ENCODE measurements around the gene VSIR.

The VSIR gene

DNA sequence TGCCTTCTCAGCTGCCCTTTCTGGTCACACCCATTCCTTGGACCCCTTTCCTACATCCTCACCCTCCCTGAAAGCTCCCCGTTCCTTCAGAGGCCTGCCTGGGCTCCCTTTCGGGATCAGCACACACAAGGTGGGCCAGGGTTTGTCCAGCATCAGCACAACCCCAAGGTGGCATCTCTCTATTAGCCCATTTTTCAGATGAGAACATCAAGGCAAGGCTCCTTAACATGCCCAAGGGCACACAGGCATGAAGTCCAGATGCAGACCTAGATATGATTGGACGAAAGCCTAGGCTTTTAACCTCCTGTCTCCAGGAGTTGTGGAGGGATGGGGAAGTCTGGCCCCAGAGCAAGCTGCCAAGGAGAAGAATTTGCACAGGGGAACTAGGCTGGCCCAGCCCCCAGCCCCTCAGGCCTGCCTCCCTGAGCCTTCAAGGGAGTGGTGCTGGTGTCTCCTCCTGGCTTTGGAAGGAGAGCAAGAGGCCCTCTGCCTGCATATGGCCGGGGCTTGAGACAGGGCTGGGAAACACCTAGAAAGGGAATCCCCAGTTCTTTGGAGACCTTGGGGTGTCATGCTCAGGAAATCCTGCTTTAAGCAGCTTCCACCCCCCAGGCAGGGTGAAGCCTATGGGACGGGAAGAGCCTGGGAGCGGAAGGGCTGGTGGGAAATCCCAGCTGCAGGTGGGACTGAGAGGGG lies 9.0 kb upstream of the VSIR start:
- no peak for DNase-seq

DNA sequence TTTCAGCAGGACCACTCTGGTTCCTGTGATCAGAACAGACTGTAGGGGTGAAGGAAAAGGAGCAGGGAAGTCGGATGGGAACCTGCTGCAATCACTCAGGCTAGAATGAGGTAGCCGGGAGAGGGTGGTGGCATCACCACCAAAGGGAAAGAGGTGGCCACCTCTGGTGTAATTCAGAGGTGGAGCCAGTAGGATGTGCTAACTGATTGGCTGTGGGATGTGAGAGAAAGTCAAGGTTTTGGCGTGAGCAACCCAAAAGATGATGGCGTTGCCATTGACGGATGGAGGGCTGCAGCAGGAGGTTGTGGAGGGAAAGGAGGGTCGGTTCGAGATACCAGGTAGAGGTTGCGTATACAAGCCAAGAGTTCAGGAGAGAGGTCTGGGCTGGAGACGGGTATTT lies 7.4 kb upstream of the VSIR start:
- DNase-seq: no peak

DNA sequence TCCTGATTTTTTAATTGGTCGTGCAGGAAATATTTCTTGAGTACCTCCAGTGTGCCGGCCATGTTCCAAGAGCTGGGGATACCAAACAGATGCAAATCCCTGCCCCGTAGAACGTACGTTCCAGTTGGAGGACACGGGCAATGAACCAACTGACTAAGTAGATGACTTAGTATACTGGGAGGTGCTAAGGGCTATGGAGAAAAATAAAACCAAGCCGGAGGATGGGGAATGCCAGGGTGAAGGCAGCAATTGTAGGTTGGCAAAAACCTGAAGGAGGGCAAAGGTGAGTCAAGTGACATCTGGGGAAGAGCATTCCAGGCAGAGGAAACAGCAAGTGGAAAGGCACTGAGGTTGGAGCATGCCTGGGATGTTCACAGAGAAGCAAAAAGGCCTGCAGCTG lies 6.8 kb upstream of the VSIR start:
- DNase-seq: no peak

DNA sequence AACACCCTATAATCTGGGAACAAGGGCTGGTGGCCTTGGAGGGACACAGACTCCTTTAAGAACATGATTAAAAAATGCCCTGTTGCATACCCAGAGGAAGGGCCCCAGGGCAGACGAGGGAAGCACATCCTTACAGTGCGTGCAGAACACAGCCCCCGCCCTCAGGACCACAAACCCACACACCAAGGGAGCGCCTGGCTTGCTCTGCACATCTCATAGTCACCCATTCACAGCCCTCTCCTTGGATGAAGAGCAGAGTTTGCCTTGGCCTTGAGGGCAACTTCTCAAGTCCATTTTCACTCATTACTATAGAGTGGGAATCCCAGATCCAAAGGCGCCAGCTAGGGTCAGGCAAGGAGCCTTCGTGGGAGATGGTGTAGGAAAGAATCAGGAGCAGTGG lies 6.3 kb upstream of the VSIR start:
- DNase-seq: no peak

DNA sequence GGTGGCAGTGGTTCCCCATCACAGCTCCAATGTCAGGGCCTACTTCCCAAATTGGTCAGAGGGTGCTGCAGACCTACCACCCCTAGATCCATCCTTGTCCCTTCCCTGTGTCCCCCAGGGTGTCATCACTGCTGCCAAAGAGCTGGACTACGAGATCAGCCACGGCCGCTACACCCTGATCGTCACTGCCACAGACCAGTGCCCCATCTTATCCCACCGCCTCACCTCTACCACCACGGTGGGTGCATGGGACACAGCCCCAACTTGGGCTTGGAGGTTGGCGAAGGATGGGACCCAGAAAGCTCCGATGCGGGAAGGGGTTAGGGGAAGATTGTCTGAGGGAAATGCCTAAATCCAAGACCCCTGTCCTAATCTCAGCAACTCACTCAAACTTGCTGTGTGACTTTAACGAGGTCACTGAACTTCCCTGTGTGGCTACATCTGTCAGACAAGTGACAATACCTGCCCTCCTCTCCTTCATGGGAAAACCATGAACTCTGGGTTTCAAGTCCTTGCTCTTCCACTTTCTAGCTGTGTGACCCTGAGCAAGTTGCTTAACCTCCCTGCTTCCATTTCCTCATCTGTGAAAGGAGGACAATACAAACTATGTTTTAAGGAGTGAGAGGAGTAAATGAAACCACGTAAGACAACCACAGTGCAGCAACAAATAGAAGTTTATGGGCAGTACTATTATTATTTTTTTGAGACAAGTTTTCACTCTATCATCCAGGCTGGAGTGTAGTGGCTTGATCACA lies 4.9 kb upstream of the VSIR start:
- DNase-seq: no peak

DNA sequence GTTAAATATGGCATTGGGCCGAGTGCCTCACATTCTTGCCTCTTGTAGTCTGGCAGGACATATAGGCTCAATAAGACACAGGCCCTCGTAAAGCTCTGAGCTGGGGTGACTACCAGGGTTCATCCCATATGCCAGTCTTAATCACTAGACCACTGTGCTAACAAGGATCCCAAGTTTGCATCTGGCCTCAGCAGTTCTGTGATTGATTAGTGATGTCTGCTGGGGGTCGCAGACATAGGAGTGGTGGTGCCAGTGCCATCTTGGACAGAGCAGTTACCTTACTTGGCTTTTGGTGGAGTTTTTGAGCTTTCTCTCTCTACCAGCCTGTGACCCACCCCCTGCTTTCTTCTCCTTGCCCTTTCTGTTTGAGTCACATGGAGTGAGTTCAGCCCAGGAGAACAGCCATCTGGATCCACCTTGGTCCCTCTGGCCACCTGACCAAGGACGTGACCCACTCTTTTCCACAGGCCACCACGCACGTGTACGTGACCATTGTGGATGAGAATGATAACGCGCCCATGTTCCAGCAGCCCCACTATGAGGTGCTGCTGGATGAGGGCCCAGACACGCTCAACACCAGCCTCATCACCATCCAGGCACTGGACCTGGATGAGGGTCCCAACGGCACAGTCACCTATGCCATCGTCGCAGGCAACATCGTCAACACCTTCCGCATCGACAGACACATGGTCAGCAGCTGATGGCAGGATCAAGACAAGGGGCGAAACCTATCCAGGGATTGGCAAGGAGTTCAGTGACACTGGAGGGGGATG lies 4.1 kb upstream of the VSIR start:
- DNase-seq: no peak

DNA sequence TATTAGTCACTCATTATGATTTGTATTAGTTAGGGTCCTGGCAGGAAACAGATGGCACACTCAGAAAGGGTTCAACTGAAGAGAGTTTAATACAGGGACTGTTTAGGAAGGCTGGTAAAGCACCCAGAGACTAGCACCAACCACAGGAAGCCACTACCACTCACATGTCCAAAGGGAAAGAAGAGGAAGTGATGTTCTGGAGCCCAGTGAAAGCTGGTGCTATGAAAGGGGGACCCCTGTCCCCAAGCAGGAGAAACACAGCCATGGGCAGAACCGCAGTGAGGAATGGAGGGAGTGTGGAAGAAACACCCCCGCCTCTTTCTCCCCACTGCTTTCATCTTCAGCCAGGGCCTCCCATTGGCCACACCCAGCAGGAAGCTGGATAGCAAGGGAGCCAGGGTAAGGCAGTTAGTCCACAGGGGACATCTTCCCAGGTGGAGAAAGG lies 3.2 kb upstream of the VSIR start:
- no peak for DNase-seq

DNA sequence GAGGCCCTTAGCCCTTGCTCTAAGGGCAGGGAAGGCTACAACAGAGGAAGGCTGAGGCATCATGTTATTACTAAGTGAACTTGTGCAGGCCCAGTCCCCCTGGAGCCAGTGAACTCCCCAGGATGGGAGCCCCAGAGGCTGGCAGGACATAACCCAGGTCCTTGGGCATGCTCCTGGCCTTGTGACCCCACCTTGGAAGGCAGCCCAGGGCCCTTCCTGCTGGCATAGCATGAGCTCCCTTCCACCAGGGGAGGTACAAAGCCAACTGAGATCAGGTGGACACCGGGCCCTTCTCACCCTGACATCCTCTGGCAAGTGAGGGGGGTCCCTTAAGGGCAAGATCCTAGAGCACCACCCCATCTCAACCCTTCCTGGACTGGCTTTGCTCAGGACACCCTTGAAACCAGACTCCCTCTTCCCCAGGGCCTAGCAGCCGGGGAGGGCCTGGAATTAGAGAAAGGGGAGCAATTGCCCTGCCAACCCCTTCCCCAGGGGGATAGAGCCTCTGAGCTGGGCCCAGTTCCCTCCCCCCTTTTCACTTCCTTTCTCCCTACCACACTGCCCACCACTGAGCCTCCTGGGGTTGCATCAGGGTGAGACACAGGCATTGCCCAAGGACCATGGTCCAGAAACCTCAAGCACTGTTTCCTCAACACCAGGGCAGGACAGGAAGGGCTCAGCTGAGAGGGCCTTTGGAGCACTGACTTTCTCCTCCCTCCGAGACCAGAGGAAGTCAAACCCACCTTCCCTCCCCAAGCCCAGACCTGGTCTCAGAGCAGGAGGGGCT lies 1.8 kb upstream of the VSIR start:
- no peak for DNase-seq

DNA sequence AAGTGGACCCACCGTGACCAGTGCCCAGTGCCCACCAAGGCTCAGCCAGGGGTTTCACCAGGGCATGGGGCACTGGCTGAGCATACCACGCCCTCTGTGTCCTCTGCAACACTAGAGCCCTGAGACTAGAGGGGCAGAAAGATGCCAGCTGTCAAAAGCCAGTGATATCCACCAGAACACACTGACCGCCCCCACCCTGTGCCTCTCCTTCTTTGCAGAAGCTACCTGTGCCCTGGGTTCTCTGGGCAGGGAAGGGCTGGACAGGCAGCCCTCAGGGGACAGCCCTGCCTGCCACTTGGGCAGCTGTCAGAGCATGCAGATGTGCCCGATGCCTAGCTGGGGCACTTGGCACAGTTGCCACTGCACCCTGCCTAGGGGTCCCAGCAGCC lies 494 bp downstream of the VSIR start:
- no peak for DNase-seq

DNA sequence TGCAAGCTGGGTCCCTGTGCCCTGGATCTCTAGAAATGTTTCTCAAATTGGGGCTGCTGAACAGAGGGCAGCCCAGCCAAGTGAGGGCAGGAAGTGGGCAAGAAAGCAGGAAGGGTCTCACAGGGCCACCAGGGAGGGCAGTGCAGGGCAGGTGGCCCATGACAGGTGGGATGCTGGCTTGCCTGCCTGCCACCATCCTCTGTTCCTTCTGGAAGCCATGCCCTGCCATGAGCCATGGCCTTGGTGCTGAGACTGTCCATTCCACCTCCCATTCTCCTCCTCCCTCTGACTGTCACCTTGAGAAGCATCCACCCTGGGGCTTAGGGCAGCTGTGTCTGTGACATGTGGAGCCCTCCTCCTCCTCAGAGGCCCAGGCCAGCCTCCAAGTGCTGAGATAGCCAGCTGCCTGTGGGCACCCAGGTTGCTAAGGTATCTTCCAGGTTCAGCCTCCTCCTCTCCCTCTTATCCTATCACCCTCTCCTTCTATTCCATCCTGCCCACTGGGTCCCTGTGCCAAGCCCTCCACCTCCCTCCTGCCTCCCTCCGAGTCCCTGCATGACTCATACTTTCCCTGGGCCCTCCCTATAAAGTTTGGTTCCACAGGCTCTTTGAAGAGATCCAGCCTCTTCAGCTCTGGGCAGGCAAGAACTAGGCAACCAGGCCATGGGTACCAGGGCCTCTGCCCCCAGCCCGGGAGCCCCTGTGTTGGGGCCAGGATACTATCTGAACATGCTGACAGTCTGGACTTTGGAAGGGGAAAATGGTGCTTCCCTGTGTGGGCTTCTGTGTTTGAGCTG lies 1.3 kb downstream of the VSIR start:
- DNase-seq: peak; percentile 58

DNA sequence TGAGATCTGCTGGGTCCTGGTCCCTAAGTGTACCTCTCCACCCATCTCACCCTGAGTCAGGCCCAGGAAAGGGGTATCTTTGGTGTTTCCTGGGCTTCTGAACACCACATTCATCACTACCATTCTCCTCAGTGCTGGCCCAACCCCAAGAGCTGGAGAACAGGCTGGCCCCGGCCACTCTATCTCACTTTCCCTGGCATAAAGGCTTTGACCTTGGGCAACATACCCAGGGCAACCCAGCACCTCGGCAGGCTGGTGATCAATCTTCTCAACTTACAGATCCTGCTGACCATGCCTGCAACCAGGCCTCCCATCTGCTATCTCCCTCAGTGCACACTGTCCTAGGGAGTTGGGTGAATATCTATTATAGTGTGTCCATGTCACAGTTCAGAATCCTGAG lies 2.1 kb downstream of the VSIR start:
- DNase-seq: no peak

DNA sequence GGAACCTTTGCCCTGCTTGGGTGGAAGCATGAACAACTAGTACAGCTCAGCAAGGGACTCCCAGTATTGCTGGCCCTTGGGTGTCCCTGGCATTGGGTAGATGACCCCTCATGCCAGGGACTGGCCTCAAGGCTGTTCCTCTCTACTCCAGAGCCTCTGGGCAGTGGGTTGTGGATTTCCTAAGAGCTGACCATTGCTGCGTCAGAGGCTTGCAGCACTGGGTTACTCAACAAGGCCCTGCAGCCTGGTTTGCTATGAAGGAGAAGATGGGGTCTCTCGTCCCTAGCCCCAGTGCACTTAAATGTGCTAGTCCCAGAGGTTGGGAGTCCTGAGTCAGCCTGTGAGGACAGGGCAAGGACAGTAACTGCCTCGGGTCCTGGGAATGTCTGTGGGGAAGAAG lies 2.5 kb downstream of the VSIR start:
- no peak for DNase-seq

DNA sequence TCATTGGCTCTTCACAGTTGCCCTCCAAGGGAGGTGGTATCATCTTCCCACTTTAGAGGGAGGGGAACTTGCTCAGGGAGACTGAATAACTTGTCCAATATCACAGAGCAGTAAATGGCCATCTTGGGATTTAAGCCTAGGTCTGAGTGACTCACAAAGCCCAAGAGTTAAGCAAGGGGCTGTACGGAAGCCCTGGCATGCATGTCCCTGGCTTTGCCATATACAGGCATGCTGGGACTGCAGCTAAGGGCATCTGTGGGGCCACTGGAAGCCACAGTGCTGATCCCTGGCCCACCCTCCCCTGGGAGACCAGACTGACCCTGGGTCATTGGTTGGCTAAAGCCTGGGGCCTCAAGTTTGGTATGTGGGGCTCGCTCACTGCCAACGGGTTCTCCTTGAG lies 3.1 kb downstream of the VSIR start:
- DNase-seq: no peak

DNA sequence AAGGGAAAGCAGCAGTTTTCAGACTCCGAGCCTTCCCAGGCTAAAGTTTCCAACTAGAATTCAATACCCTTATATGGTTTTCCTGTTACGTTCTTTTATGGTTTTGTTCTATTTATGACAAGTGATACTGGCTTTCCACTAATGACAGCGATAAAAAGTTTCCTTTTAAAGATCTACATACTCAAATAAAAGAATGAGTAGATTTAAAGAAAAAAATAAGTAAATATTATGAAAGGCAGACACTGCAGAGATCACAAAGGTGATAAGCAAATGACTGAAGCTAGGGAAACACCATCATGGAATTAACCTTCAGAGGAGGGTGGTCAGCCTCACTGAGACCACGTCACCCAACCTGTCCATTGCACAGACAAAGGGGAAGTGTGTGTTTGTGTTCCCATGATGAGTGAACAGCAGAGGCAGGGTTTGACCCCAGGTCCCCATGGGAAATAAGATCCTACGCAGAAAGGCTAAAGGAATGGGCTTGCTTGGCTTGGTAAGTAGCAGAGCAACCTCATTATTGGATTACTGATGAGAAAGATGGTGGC lies 4.0 kb downstream of the VSIR start:
- no peak for DNase-seq

DNA sequence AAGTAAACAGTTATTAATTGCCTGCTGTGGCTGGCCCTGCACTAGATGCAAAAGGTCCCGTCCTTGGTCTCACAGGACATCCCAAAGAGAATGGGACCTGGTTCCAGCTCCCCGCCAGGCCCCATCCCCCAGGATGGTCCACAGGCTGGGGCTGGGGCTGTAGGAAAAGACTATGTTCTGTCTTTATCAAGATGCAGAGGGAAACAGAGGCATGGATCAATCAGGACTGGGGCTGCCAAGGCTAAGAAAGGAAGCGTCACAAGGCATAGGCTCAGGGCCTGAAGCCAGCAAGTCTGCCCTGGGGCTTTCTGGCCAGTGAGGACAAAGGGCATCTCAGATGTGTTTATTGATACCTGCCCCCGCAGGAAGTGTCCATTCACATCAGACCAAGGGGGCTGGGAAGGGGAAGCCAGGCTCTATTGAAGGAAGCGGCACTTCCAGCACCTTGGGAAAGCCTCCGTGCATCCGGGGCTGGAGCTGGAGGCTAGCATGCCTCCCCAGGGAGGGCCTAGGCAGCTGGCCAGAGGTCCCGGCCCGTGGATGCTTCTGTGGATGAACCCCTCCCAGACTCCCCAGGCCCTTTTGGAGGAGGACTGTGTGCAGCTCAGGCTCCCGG lies 5.8 kb downstream of the VSIR start:
- DNase-seq: no peak

DNA sequence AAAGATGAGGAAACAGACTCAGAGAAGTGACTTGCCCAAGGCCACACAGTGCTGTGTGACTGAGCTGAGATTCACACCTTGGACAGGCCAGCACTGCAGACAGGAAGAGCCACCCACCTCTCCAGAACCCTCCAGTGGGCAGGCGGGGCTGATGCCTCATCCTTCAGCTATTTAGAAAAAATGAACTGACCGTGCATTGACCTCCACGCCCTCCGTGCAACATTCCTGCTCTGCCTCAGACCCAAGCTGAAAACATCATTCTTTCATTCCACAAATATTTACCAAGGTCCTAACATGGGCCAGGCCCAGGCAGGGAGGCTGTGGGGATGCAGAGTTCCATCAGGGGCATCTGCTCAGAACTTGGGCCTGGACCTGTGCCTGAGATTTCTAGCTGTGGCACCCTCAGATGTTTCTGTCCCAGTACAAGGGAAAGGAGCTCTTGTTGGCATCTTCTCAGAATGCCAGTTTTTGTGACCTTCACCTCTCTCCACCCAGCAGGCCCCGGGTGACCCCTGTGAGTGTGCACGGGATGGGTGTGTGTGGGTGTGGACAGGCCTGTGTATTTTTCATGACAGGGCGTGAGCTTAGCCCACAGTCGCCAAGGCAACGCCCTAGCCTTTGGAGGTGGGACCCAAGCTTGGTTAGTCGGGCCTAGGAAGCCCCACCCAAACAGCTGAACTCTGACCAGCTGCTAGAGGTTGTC lies 6.5 kb downstream of the VSIR start:
- no peak for DNase-seq

DNA sequence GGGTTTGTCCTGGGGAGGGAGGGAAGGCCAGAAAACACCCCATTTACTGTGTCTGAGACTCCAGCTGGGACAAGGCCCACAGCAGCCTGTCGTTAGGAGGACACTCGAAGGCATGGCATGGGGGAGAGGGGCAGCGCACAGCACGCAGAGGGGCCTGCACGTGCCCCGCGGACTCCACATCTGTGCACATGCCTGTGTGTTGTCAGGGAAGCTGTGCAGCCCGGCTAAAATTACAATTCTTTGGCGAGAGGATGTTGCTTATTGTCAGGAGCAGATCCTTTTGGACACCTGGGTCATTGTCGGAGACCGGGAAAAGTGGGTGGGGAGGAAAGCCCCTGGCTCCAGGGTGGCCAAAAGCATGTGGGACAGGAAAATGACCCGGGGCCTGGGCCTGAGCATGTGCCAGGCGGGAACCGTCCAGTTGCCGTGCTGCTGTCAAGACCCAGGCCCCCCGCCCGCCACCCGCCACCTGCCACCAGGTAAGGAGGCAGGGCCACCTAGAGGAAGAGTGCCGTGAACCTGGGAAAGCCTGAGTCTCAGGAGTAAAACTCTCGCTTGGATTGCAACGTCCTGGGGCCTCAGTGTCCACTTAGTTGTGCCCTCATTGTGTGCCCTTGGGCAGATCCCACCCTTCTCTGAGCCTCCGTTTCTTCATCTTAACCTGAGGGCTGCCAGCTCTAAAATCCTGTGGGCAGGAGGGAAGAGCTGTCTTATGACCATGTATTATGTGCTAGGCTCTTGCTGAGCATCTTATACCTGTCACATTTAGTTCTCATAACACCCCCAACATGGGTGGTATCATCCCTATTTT lies 7.2 kb downstream of the VSIR start:
- DNase-seq: no peak

DNA sequence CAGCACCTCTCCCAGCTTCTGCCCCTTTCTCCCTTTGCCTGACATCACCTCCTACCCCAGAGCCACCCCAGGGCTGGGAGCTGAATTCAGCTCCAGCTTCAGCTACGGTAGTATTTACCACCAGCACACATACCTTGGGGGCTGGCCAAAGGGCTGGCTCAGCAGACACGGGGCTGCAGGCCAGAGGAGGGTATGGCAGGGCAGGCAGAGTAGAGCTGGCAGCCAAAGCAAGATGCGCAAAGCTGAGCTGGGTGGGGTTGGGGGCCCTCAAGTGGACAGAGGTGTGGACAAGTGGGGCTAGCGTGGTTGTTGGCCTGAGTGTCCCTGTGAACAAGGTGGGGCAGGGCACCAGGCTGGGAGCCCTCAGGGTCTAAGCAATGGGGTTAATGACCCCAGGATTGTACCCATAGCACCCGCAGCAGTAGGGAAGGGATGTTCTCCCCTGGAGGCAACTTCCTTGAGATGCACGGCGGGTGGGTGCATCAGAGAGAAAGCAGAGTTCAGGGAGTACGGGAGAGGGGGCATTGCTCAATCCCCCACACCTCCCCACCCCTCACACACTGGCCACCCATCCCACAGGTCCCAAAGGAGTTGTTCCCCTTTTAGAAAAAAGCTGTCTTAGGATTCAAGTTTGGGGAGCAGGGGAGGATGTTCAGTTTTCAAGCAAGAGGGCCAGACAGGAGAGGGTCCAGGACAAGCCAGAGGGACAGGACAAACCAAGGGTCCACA lies 8.0 kb downstream of the VSIR start:
- DNase-seq: no peak

All from activated CD4-positive, alpha-beta T cell treated with anti-CD3 and anti-CD28 coated beads for 1 hour (primary cell).